Renal cortical epithelial cell (primary cell): ENCODE measurements around the gene MAMDC2. TPM values are rescaled to one million over a fixed set of nuclear protein-coding genes. Genes with fewer than 3 reads are reported as not detected.

ENCODE experiments used
- DNase-seq: peaks from one replicate; pipeline ENCODE4 v3.0.0-alpha.2; 2011; ENCODE audit warnings: low read depth
- total RNA-seq: library from RNA; depleted of rRNA; stranded (reverse); fragments of >200 nt; gene quantifications from 2 replicates; pipeline ENCODE4 v1.2.3, GENCODE V29; 2014

MAMDC2 gene
- total RNA-seq, 1 donor from 2014 or later = 32.9 TPM

GRCh38 chr9:70064496-70064895 is 20.8 kb downstream of the MAMDC2 start:
- no peak for DNase-seq

- no peak for DNase-seq
These were observed 21.9 kb downstream of the MAMDC2 start for GRCh38 chr9:70065572-70065971.

GRCh38 chr9:70066418-70066817 is 22.8 kb downstream of the MAMDC2 start:
- DNase-seq = no peak

GRCh38 chr9:70066874-70067273 is 23.2 kb downstream of the MAMDC2 start:
- no peak for DNase-seq

- DNase-seq = no peak
These were observed 26.1 kb downstream of the MAMDC2 start for GRCh38 chr9:70069704-70070103.

- DNase-seq = no peak
These were observed 29.5 kb downstream of the MAMDC2 start for GRCh38 chr9:70073193-70073592.

GRCh38 chr9:70073756-70074155 is 30.1 kb downstream of the MAMDC2 start:
- no peak for DNase-seq

GRCh38 chr9:70076678-70077077 is 33.0 kb downstream of the MAMDC2 start:
- DNase-seq = no peak

- peak; percentile 58 for DNase-seq
These were observed 35.9 kb downstream of the MAMDC2 start for GRCh38 chr9:70079417-70080037.

GRCh38 chr9:70080481-70081119 is 37.0 kb downstream of the MAMDC2 start:
- DNase-seq = peak; percentile 44

- peak; percentile 59 for DNase-seq
These were observed 37.5 kb downstream of the MAMDC2 start for GRCh38 chr9:70081120-70081495.

GRCh38 chr9:70083429-70083828 is 39.8 kb downstream of the MAMDC2 start:
- DNase-seq = peak; percentile 19

GRCh38 chr9:70085241-70085640 is 41.6 kb downstream of the MAMDC2 start:
- DNase-seq = peak; percentile 35

- no peak for DNase-seq
These were observed 47.5 kb downstream of the MAMDC2 start for GRCh38 chr9:70091103-70091502.

- DNase-seq = peak; percentile 22
These were observed 47.9 kb downstream of the MAMDC2 start for GRCh38 chr9:70091572-70091971.

- no peak for DNase-seq
These were observed 48.5 kb downstream of the MAMDC2 start for GRCh38 chr9:70092190-70092589.

GRCh38 chr9:70093095-70093494 is 49.4 kb downstream of the MAMDC2 start:
- DNase-seq = no peak

GRCh38 chr9:70093944-70094343 is 50.3 kb downstream of the MAMDC2 start:
- peak; percentile 54 for DNase-seq

GRCh38 chr9:70094747-70095146 is 51.1 kb downstream of the MAMDC2 start:
- no peak for DNase-seq

GRCh38 chr9:70097187-70097586 is 53.5 kb downstream of the MAMDC2 start:
- no peak for DNase-seq

GRCh38 chr9:70100362-70100761 is 56.7 kb downstream of the MAMDC2 start:
- DNase-seq = no peak

- DNase-seq = no peak
These were observed 57.6 kb downstream of the MAMDC2 start for GRCh38 chr9:70101265-70101664.

GRCh38 chr9:70105147-70105546 is 61.5 kb downstream of the MAMDC2 start:
- no peak for DNase-seq

- no peak for DNase-seq
These were observed 62.9 kb downstream of the MAMDC2 start for GRCh38 chr9:70106571-70106970.
